SK-N-MC (cell line): Measurements from ENCODE around the gene PCDH11Y.
"Not testable (repeated sequence)": the region's sequence is repeated elsewhere in the genome, so short reads cannot be mapped to it uniquely, and the experiment has no call there.

Experiments used
- EZH2 ChIP-seq: fragments of 200-600 bp; sonication (generic); IDR thresholded peaks from one replicate; pipeline ENCODE4 v1.6.1; 2017; ENCODE audit warnings: antibody characterized with exemption
- FOXP2 ChIP-seq: optimal IDR thresholded peaks from 2 replicates; pipeline ENCODE3; 2011; ENCODE audit warnings: mild to moderate bottlenecking, moderate library complexity; ENCODE audit not compliant: insufficient read depth; ENCODE audit errors: extremely low read length, control extremely low read depth
- POLR2AphosphoS5 ChIP-seq: IDR thresholded peaks from 2 replicates; pipeline ENCODE4 v1.6.1; 2012; ENCODE audit warnings: mild to moderate bottlenecking, low read depth, low read length, borderline replicate concordance

DNA sequence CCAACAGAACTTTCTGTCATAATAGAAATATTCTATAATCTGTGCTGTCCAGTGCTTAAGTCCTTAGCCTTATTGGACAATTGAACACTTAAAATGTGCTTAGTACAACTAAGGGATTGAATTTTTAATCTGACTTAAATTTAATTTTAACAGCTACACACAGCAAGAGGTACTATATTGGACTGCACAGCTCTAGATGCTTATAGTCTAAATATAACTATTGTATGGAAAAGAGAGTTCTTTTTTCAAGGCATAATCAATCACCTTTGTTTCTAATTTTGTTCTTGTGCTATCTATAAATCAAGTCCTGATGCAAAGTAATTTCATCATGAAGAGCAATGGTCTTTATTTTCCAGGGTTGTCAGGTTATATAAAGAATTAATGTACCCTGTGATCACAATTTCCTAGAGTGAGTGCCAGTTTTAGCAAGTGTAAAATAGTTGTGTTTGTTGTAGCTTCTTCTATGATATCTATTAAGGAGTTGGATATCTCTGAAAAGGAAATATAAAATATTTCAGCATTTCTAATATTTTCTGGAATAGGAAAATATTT lies 39.0 kb downstream of the PCDH11Y start:
- not testable (repeated sequence) for TF ChIP-seq POLR2AphosphoS5, FOXP2, EZH2
